ENCODE measurements around the gene OSBPL5. TPM values are rescaled to one million over a fixed set of nuclear protein-coding genes. Genes with fewer than 3 reads are reported as not detected.
A peak's percentile ranks its signal among the peaks of the same experiment; 100 is the strongest.

The OSBPL5 gene
- total RNA-seq, 4 donors from 2014 or later = 43.4 to 75.2 (median 56.8) TPM

DNA sequence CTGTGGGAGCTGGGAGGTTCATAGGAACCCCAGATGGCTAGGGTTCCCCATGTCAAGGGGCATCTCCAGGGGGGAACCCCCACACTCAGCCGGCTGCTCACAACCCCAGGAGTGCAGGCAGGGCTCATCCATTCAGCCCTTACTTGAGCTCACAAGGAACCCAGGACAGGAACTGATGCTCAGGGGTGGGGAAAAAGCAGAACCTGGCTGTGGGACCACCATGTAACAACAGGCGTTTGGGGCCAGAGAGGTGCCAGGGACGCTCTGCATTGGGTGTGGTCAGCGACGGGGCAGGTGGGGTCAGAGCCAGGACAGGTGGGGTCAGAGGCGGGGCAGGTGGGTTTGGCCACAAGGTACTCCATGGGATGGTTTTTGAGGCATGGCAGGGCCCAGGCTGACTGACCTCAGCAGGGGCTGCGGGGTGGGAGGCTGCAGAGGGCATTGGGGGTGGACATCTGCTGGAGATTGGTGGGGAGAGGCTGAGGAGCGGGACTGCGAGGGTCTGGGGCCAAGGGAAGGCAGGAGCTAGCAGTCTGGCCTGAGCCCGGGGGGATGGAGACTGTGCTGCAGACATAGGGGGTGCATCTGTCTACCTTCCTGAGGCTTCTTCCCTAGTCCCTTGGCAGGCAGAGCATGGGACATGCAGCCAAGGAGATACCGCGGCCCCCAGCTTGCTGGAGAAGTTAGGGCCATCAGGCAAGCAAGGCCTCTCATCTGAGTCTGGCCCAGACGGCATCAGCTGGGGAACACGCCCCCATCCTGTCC is 73.8 kb downstream of the OSBPL5 start:
- Histone ChIP-seq H3K36me3 (peaks cover 65% of the 10 kb centered on the region), H3K9me3 (no peaks in the 10 kb centered on the region), H3K27me3 (no peaks in the 10 kb centered on the region), H3K4me1 (peaks cover 14% of the 10 kb centered on the region), H3K4me3 (no peak overlapping the region), H3K27ac (no peak overlapping the region)
- peak; percentile 49 to 72 for DNase-seq (ENCODE audit: low spot score in 2 of 2)
- WGBS = 76% methylated on average over 10 of the region's 14 CpGs
- no peak for TF ChIP-seq CTCF (IDR thresholded peaks at IDR 0.05)
- no peak for TF ChIP-seq EP300 (IDR thresholded peaks at IDR 0.05)
- TF ChIP-seq POLR2AphosphoS5 (IDR thresholded peaks at IDR 0.05) = no peak
- no peak for TF ChIP-seq POLR2A (IDR thresholded peaks at IDR 0.05)

DNA sequence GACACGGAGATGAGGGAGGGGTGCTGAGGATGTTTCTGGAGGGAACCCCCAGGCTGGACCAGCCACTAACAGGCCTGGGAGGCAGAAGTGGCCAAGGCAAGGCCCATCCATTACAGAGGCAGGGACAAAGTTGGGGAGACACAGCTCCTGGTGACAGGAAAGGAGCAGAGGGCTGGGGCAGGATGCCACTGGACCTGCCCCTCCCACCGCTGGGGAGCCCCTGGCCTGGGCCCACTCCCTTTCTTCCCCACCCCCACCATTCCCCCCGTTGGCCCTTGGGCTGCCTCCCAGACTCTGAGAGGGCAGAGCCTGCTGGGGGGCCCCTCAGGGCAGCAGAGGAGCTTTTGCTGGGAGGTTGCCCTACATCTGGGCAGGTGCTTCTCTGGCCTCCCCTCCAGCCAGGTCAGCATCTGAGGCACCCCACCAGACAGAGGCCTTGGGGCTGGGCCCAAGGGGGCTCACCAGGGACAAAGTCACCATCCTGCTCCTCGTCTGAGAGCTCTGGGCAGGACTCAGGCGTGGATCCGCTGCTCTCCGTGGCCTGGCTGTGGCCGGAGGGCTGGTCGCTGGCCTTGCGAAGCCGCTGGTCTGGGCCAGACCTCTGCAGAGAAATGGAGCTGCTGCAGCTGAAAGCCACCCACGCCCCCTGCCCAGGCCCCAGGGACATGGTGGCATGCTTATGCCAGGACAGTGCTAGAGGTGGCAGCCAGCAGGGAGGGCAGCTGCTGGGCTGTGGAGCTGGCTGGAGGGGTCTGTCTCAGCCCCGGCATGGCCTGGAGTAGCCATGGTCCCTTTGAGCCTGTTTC is 74.8 kb downstream of the OSBPL5 start:
- no peak overlapping the region for H3K4me3 ChIP-seq
- H3K36me3 ChIP-seq = peaks cover 64% of the 10 kb centered on the region
- H3K9me3 ChIP-seq = no peaks in the 10 kb centered on the region
- H3K27me3 ChIP-seq = no peaks in the 10 kb centered on the region
- peaks cover 6% of the 10 kb centered on the region for H3K4me1 ChIP-seq
- DNase-seq (ENCODE audit: low spot score in 2 of 2) = peak; percentile 62 to 72
- WGBS = 76% methylated on average over 4 of the region's 13 CpGs
- H3K27ac ChIP-seq = no peak overlapping the region
- no peak for TF ChIP-seq CTCF (IDR thresholded peaks at IDR 0.05)
- TF ChIP-seq EP300 (IDR thresholded peaks at IDR 0.05) = no peak
- TF ChIP-seq POLR2A (IDR thresholded peaks at IDR 0.05) = no peak
- no peak for TF ChIP-seq POLR2AphosphoS5 (IDR thresholded peaks at IDR 0.05)

DNA sequence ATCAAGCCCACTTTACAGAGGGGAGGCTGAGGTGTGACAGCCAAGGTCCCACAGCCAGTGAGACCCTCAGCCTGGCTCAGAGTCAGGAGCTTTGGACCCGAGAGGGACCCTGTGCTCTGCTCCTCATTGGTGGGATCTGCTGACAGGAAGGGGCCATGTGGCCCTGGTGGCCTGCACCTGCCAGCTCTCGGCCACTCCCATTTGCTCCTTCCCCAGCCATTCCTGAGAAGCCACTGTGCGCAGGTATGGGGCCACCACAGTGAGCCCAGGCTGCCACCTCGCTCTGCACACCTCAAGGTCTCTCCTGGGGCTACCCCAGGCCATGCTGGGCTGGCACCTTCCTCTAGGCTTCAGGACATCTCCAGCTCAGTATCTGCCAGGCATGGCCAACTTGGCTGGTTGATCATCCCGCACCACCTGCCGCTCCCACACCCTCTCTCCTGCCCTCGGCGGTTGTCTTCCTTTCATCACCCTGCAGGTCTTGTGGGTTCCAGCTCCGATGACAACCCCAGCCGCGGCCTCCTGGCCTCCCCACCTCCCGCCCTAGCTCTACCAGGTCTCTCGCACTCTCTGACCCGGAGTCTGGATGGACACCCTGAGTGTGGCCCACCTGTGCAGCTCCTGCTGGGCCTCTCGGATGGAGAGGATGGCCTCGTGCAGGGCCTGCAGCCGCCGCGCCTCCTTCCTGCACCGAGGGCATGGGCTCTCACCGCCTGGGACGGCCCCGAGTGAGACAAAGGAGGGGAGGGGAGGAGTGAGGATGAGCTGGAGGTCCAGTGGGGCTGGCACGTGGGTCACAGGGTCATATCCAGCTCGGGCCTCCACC is 75.7 kb downstream of the OSBPL5 start:
- TF ChIP-seq CTCF (IDR thresholded peaks at IDR 0.05) = no peak
- no peak for TF ChIP-seq POLR2A (IDR thresholded peaks at IDR 0.05)
- no peak for TF ChIP-seq EP300 (IDR thresholded peaks at IDR 0.05)
- TF ChIP-seq POLR2AphosphoS5 (IDR thresholded peaks at IDR 0.05) = no peak
- Histone ChIP-seq H3K4me3 (no peak overlapping the region), H3K4me1 (peaks cover 3% of the 10 kb centered on the region), H3K27me3 (no peaks in the 10 kb centered on the region), H3K27ac (no peak overlapping the region), H3K9me3 (no peaks in the 10 kb centered on the region), H3K36me3 (peaks cover 55% of the 10 kb centered on the region)
- WGBS = 91% methylated on average over 22 of the region's 25 CpGs
- peak; percentile 59 to 76 for DNase-seq (ENCODE audit: low spot score in 2 of 2)

DNA sequence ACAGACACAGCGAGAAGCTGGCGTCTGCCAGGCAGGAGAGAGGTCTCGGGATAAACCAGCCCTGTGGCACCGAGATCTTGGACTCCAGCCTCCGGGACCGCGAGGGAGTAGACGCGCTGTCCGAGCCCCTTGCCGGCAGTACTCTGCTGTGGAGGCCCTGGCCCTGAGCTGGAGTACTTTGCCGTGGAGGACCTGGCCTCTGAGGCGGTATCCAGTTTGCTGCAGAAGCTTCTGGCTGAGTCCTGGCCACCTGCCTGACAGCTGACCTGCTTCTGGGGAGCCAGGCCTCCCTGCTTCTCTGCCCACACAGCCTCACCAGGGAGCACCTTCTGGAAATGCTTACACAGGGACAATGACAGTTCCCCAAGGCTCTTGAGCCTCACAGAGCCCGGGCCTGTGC is 76.3 kb downstream of the OSBPL5 start:
- DNase-seq (ENCODE audit: low spot score in 2 of 2) = no peak
- WGBS = 89% methylated on average over 12 of the region's 14 CpGs

More for the DNA sequence above, 76.3 kb downstream of the OSBPL5 start:
- Histone ChIP-seq H3K4me1 (peaks cover 3% of the 10 kb centered on the region), H3K4me3 (no peak overlapping the region), H3K27me3 (no peaks in the 10 kb centered on the region), H3K9me3 (no peaks in the 10 kb centered on the region), H3K36me3 (peaks cover 49% of the 10 kb centered on the region), H3K27ac (no peak overlapping the region)
- no peak for TF ChIP-seq EP300 (IDR thresholded peaks at IDR 0.05)
- TF ChIP-seq CTCF (IDR thresholded peaks at IDR 0.05) = no peak
- no peak for TF ChIP-seq POLR2A (IDR thresholded peaks at IDR 0.05)
- TF ChIP-seq POLR2AphosphoS5 (IDR thresholded peaks at IDR 0.05) = no peak
